H9 (cell line): ENCODE data around the gene TMPRSS6. TPM values are rescaled to one million over a fixed set of nuclear protein-coding genes. Genes with fewer than 3 reads are reported as not detected.

Experiments used
- DNase-seq: peaks from one replicate; pipeline ENCODE4 v3.0.0-alpha.2; 2017
- H2AFZ ChIP-seq: one replicate; pipeline ENCODE4 v1.6.1; 2013; ENCODE audit warnings: mild to moderate bottlenecking, low read length, control low read depth, moderate library complexity
- H2AK5ac ChIP-seq: 2 replicates; pipeline ENCODE4 v1.6.1; 2013; ENCODE audit warnings: low read length, control low read depth, mixed read lengths; ENCODE audit not compliant: insufficient read length
- H2BK120ac ChIP-seq: one replicate; pipeline ENCODE4 v1.6.1; 2013; ENCODE audit warnings: low read depth, mild to moderate bottlenecking, low read length, control low read depth, inconsistent platforms; ENCODE audit not compliant: poor library complexity, severe bottlenecking
- H2BK12ac ChIP-seq: 2 replicates; pipeline ENCODE4 v1.6.1; 2013; ENCODE audit warnings: low read length, control low read depth, mixed read lengths, low read depth; ENCODE audit not compliant: insufficient read length
- H2BK15ac ChIP-seq: 2 replicates; pipeline ENCODE4 v1.6.1; 2013; ENCODE audit warnings: low read depth, low read length, control low read depth
- H2BK20ac ChIP-seq: one replicate; pipeline ENCODE4 v1.6.1; 2013; ENCODE audit warnings: low read depth, mild to moderate bottlenecking, low read length, control low read depth, inconsistent platforms; ENCODE audit not compliant: poor library complexity, severe bottlenecking
- H2BK5ac ChIP-seq: 2 replicates; pipeline ENCODE4 v1.6.1; 2013; ENCODE audit warnings: low read length, control low read depth, mixed read lengths; ENCODE audit not compliant: insufficient read length
- H3K14ac ChIP-seq: 2 replicates; pipeline ENCODE4 v1.6.1; 2013; ENCODE audit warnings: low read length, control low read depth; ENCODE audit not compliant: insufficient read depth
- H3K18ac ChIP-seq: 2 replicates; pipeline ENCODE4 v1.6.1; 2013; ENCODE audit warnings: low read depth, mild to moderate bottlenecking, mixed read lengths, low read length, control low read depth; ENCODE audit not compliant: insufficient read length
- H3K23ac ChIP-seq: 2 replicates; pipeline ENCODE4 v1.6.1; 2013; ENCODE audit warnings: low read length, control low read depth, mixed read lengths, low read depth; ENCODE audit not compliant: insufficient read length
- H3K23me2 ChIP-seq: 2 replicates; pipeline ENCODE4 v1.6.1; 2013; ENCODE audit warnings: low read depth, mild to moderate bottlenecking, mixed read lengths, low read length, control low read depth; ENCODE audit not compliant: insufficient read length, poor library complexity, severe bottlenecking
- H3K27ac ChIP-seq: 2 replicates; pipeline ENCODE4 v1.5.1; 2013; ENCODE audit warnings: low read length, control low read depth, mixed read lengths, low read depth; ENCODE audit not compliant: insufficient read length
- H3K27me3 ChIP-seq: 2 replicates; pipeline ENCODE4 v1.6.1; 2013; ENCODE audit warnings: low read length, control low read depth, inconsistent platforms; ENCODE audit not compliant: insufficient read depth
- H3K4ac ChIP-seq: 2 replicates; pipeline ENCODE4 v1.6.1; 2013; ENCODE audit warnings: low read depth, mild to moderate bottlenecking, control low read depth, inconsistent platforms, low read length, moderate library complexity
- H3K4me1 ChIP-seq: 2 replicates; pipeline ENCODE4 v1.6.1; 2013; ENCODE audit warnings: low read length, control low read depth, inconsistent platforms; ENCODE audit not compliant: insufficient read depth
- H3K4me2 ChIP-seq: 2 replicates; pipeline ENCODE4 v1.6.1; 2013; ENCODE audit warnings: low read length, control low read depth, mixed read lengths; ENCODE audit not compliant: insufficient read length, insufficient read depth
- H3K56ac ChIP-seq: 2 replicates; pipeline ENCODE4 v1.6.1; 2013; ENCODE audit warnings: low read depth, mild to moderate bottlenecking, mixed read lengths, low read length, control low read depth; ENCODE audit not compliant: insufficient read length
- H3K79me1 ChIP-seq: 2 replicates; pipeline ENCODE4 v1.6.1; 2013; ENCODE audit warnings: low read depth, mild to moderate bottlenecking, moderate library complexity, low read length, control low read depth, inconsistent platforms; ENCODE audit not compliant: insufficient read depth, poor library complexity, severe bottlenecking
- H3K79me2 ChIP-seq: 2 replicates; pipeline ENCODE4 v1.6.1; 2013; ENCODE audit warnings: low read length, control low read depth, inconsistent platforms; ENCODE audit not compliant: insufficient read depth
- H3K9ac ChIP-seq: 2 replicates; pipeline ENCODE4 v1.6.1; 2013; ENCODE audit warnings: low read length, control low read depth, mixed read lengths; ENCODE audit not compliant: insufficient read length; ENCODE audit errors: extremely low read depth
- H3K9me3 ChIP-seq: one replicate; pipeline ENCODE4 v1.6.1; 2013; ENCODE audit warnings: low read depth, low read length, inconsistent platforms; ENCODE audit not compliant: control insufficient read depth
- H3T11ph ChIP-seq: one replicate; pipeline ENCODE4 v1.6.1; 2013; ENCODE audit warnings: mild to moderate bottlenecking, low read length, control low read depth, inconsistent platforms
- H4K20me1 ChIP-seq: one replicate; pipeline ENCODE4 v1.6.1; 2013; ENCODE audit not compliant: control insufficient read depth, insufficient read length, insufficient read depth
- H4K5ac ChIP-seq: 2 replicates; pipeline ENCODE4 v1.6.1; 2013; ENCODE audit warnings: low read depth, mild to moderate bottlenecking, mixed read lengths, low read length, control low read depth; ENCODE audit not compliant: insufficient read length
- H4K8ac ChIP-seq: replicated peaks from 2 replicates; pipeline ENCODE4 v1.6.1; 2013; ENCODE audit warnings: low read length, control low read depth, mixed read lengths, low read depth; ENCODE audit not compliant: insufficient read length
- H4K91ac ChIP-seq: 2 replicates; pipeline ENCODE4 v1.6.1; 2013; ENCODE audit warnings: low read depth, mild to moderate bottlenecking, moderate library complexity, mixed read lengths, low read length, control low read depth; ENCODE audit not compliant: insufficient read length
- H3K27ac Mint-ChIP-seq, 3 experiments: 2 replicates in 2 of 3; 3 replicates in 1 of 3; pipeline ENCODE4 v1.8.0; 2020 to 2021; ENCODE audit warnings: mixed read lengths in 3 of 3, mild to moderate bottlenecking in 1 of 3, moderate library complexity in 1 of 3
- H3K27me3 Mint-ChIP-seq: 2 replicates; pipeline ENCODE4 v1.8.0; 2021; ENCODE audit warnings: low read depth, mild to moderate bottlenecking, moderate library complexity, mixed read lengths
- H3K36me3 Mint-ChIP-seq, 3 experiments: 2 replicates in 2 of 3; 3 replicates in 1 of 3; pipeline ENCODE4 v1.8.0; 2020 to 2021; ENCODE audit warnings: low read depth in 3 of 3, mixed read lengths in 3 of 3; ENCODE audit not compliant: insufficient read depth in 1 of 3
- H3K4me1 Mint-ChIP-seq, 2 experiments: 2 replicates each; pipeline ENCODE4 v1.8.0; 2020; ENCODE audit warnings: mixed read lengths in 2 of 2
- H3K4me3 Mint-ChIP-seq, 2 experiments: 2 replicates in 1 of 2; 3 replicates in 1 of 2; pipeline ENCODE4 v1.8.0; 2020 to 2021; ENCODE audit warnings: mild to moderate bottlenecking in 2 of 2, mixed read lengths in 2 of 2, moderate library complexity in 1 of 2
- H3K9me3 Mint-ChIP-seq, 2 experiments: 2 replicates in 1 of 2; 3 replicates in 1 of 2; pipeline ENCODE4 v1.8.0; 2020; ENCODE audit warnings: mild to moderate bottlenecking in 2 of 2, mixed read lengths in 2 of 2, moderate library complexity in 1 of 2
- CTCF ChIP-seq: fragments of 200-600 bp; sonication (generic); conservative IDR thresholded peaks from 3 replicates; pipeline ENCODE4 v1.8.0; 2021; ENCODE audit warnings: antibody characterized with exemption, mild to moderate bottlenecking
- WGBS: extraction: QIAGEN DNeasy Blood & Tissue Kit; methylation state at CpG from one replicate; pipeline ENCODE4 v1.1.7; 2013; ENCODE audit warnings: missing lambda C conversion rate, low lambda C conversion rate, mixed read lengths; ENCODE audit not compliant: insufficient read length; ENCODE audit errors: extremely low coverage; 5-methylcytosine and 5-hydroxymethylcytosine counted together
- total RNA-seq: library from RNA; stranded (reverse); gene quantifications from 2 replicates; pipeline ENCODE4 v1.2.1, GENCODE V29; 2021

The TMPRSS6 gene
- total RNA-seq, 1 experiment from 2014 or later, result not detected

DNA sequence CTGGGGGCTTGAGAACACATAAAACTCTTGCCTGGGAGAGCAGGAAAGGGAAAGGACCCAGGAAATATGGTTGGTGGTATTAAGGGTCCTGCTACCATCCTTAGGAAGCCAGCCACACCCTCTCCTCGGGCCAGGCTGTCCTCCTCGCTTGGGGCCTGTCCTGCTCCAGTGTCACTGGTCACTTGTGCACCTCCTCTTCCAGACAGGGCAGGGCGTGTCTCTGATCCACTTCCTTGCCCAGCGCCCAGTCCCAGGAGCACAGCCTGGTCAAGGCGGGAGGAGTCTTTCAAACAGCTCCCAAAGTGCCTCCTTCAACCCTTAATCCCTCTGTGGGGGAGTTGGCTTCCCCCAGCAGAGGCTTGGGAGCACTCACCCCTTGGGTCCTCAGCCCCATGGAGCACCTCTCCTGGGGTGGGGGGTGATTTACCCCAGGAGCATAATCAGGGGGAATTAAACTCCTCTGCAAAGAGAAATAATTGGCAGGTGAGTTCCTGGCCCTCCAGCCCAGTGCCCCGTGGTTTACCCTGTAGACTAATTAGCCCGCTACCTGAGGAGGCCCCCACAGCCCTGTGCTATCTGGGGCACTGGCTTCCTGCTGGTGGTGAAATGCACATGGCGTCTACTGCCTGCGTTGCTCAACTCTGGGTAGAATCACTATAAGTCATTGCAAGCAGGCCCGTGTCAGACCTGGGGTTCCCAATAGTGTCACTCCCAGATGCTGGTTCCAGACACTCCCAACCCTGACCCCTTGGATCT, 8.0 kb downstream of the TMPRSS6 start:
- peaks cover 60% of the 10 kb centered on the region for H3K27me3 Mint-ChIP-seq
- no peak overlapping the region for H3K4me2 ChIP-seq
- H3K36me3 Mint-ChIP-seq, result no peaks in the 10 kb centered on the region
- H3K4me3 Mint-ChIP-seq, result no peak overlapping the region
- H2BK12ac ChIP-seq, result no peak overlapping the region
- H3K23me2 ChIP-seq, result no peaks in the 10 kb centered on the region
- H2BK5ac ChIP-seq, result no peak overlapping the region
- H4K5ac ChIP-seq, result no peak overlapping the region
- DNase-seq, result no peak
- H3K9ac ChIP-seq, result no peak overlapping the region
- H3K79me1 ChIP-seq, result no peaks in the 10 kb centered on the region
- H2AFZ ChIP-seq, result no peak overlapping the region
- no peak overlapping the region for H3K27ac Mint-ChIP-seq
- no peak for TF ChIP-seq CTCF
- no peak overlapping the region for H3K23ac ChIP-seq
- H3T11ph ChIP-seq, result no peak overlapping the region
- H4K91ac ChIP-seq, result no peak overlapping the region
- H3K9me3 Mint-ChIP-seq, result no peaks in the 10 kb centered on the region
- H3K79me2 ChIP-seq, result no peaks in the 10 kb centered on the region
- no peak overlapping the region for H3K4ac ChIP-seq
- no peak overlapping the region for H3K56ac ChIP-seq
- peaks cover 4% of the 10 kb centered on the region; the same call in 1 of the 2 replicates for H3K27me3 ChIP-seq
- H2BK20ac ChIP-seq, result no peak overlapping the region
- peaks cover 2% of the 10 kb centered on the region for H4K20me1 ChIP-seq
- peaks cover 12 to 31% of the 10 kb centered on the region in 2 experiments for H3K4me1 Mint-ChIP-seq
- no peaks in the 10 kb centered on the region for H3K4me1 ChIP-seq
- H2BK15ac ChIP-seq, result no peak overlapping the region
- H2BK120ac ChIP-seq, result no peak overlapping the region
- H3K18ac ChIP-seq, result no peak overlapping the region
- H4K8ac ChIP-seq, result no peak overlapping the region
- no peak overlapping the region for H3K14ac ChIP-seq
- H3K27ac ChIP-seq, result no peak overlapping the region
- H3K9me3 ChIP-seq, result no peaks in the 10 kb centered on the region
- no peak overlapping the region for H2AK5ac ChIP-seq
- no CpG with 5 or more reads among the region's 10 CpGs for WGBS
